ENCODE measurements around the gene TNFSF15.

- TF ChIP-seq CTCF (IDR thresholded peaks at IDR 0.05) = no peak
- no peak for TF ChIP-seq POLR2A (IDR thresholded peaks at IDR 0.05)
Measured at GRCh38 chr9:114837923-114838322, 32.1 kb upstream of the TNFSF15 start.

Measured in uterus (tissue), 2 donors.